Stimulated activated CD4-positive, alpha-beta T cell treated with anti-CD3 and anti-CD28 coated beads, Interleukin-2, amount 100 ng/mL, for 4 hours (primary cell): Measurements from ENCODE around the gene ETV5.
"Not testable (repeated sequence)": the region's sequence is repeated elsewhere in the genome, so short reads cannot be mapped to it uniquely, and the experiment has no call there.

ENCODE experiments used
- DNase-seq: peaks from one replicate; pipeline ENCODE4 v3.0.0-alpha.2; 2020; ENCODE audit warnings: low read depth

ETV5 gene

DNA sequence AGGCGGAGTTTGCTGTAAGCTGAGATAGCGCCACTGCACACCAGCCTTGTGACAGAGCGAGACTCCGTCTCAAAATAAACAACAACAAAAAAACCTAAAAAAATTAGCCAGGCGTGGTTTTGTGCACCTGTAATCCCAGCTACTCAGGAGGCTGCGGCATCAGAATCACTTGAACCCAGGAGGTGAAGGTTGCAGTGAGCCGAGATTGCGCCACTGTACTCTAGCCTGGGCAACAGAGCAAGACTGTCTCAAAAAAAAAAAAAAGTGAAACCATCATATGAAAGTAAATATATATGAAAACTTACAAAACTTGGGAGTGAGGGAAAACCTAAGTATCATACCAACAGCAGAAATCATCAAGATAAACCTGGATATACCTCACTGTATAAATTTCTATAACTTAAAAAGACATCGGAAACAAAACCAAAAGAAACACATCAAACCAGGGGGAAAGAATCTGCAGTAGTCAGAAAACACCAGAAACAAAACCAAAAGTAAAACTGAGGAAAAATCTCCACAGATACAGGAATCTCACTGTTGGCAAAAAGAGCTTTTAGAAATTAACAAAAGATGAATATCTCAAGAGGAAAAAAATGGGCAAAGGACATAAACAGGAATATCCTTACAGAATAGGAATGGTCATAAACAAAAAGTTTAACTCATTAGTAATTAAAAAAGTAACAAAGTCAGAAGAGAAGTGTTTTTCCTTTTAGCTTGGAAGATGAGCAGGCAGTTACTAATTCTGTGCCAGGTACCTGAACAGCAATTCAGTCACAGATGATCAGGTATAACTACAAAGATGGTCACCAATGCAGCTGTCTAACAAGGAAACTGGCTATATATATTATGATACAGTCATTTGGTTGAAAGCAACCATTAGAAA, 41.3 kb downstream of the ETV5 start:
- no peak for DNase-seq

DNA sequence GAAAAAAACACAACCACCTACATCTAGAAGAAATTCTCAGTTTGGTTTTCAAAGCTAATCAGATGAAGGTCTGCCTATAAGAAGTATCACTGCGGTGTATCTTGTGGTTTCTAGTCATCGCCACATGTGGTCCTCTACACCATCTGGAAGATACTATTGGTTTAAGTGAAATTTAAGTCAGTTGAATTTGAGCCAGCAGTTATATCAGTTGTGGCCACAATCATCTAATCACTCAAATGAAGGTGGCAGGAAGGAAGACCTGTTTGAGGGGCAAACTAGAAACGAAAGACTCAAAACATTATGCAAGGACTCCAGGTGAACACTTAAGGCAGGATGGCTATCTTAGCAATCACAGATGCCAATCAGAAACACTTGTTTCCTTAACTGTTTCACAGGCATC, 48.7 kb downstream of the ETV5 start:
- no peak for DNase-seq

DNA sequence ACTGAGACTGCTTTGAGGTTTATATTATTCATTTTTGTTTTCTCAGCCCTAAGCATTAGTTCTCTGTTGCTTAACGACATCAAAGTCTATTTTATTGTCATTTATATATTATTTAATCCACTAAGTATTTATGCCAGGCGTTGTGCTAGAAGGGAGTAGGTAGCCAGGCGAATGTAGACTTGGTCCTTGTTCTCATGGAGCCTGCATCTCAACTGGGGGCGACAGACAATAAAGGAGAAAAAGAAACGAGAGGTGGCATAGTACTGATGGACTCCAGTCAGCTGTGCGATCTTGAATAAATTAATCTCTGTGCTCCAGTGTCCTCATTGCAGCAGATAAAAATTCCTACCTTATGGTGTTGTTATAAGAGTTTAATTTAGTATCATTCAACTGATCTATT, 49.7 kb downstream of the ETV5 start:
- no peak for DNase-seq

DNA sequence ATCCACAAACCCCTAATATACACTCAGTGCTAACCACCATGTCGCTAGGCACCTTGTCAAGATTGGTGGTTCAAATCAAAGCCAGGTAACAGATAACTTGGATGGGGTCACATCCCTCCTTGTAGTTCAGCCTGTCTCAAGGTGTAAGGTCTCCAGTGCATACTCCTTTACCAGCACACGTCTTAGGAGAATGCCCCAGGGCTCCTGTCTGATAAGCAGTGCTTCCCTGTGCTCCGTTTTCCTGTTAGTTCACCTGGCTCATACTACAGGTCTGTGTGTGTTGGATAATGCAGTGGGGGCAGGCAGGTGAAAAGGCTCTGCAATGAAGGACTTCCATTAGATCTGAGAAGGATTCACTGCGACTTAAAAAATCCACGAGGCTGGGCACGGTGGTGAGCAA, 50.7 kb downstream of the ETV5 start:
- no peak for DNase-seq

DNA sequence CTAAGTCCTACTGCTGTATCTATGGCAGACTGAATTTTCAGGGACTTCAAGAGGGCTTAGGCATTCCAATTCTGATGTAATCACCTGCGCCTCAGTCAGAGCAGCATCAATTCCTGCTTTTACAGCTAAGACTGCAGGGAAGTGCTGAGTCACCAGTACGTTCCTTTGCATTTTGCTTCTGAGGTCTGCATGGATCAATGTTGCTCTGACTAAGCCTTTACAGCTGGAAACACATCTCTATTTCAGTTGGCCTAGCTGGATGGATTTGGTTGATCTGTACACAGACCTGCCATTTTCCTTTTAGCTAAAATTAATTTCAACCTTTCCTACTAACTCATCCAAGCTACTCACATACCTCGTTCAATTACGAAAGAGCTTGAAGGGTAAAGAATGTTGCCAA, 51.3 kb downstream of the ETV5 start:
- no peak for DNase-seq

DNA sequence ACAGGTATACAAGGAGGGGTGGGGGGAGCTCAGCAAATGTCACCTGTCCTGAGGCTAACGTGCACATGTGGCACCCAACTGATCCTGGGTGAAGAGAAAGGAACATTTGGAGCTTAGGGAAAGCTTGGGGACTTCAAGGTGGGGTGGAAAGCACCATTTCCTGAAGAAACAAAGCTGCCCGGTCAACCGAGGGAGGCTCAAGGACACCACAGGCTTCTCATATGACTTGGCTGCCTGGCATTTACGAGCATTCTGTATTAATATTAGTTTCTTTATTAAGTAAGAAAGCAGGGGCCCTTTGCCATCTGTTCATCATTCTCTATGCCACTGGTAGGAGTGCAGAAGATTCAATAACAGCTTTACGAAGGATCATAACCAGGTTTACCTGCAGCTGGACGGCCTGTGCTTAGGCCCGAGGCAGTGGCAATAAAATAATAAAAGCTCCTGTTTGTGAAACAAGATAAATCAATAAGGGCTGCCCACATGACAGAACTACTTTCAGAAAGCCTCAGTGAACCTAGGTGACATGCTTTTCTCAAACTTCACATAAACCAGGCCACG, 54.0 kb downstream of the ETV5 start:
- DNase-seq = no peak

DNA sequence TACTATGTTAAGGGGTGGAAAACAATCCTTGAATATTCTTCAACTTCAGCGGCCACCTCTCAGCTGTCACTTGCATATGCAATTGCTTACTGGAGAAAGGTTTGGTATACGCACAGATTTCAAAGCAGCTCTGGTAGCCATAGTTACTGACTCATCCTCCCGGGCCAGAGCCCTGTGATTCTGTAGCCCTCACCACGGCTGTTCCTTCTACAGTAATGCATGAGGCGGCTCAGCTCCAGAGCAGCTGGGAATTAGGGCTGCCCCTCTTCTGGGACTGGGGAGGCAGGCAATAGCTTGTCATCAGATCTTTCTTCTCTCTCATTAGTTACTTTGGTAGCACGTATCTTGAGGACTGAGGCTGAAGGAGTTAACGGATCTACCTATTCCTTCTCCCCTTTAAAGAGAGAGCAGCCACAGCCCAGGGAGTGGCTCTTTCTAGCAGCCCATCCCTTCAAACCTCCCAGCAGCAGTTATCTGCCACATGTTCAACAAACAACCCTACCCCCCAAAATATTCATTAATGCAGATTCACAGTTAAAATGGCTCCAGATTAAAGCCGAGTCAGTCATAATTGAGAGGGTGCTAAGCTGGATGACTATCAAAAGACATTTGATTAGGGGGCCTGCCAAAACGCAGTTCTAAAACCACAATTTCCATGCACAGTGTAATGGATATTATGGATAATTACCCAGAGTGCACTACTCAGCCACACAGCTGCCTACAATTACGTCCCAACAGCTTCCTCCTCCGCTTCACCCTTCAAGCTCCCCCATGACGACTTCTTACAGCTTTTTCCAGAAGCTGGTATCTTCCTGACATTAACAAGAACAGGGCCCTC, 54.7 kb downstream of the ETV5 start:
- DNase-seq = no peak

DNA sequence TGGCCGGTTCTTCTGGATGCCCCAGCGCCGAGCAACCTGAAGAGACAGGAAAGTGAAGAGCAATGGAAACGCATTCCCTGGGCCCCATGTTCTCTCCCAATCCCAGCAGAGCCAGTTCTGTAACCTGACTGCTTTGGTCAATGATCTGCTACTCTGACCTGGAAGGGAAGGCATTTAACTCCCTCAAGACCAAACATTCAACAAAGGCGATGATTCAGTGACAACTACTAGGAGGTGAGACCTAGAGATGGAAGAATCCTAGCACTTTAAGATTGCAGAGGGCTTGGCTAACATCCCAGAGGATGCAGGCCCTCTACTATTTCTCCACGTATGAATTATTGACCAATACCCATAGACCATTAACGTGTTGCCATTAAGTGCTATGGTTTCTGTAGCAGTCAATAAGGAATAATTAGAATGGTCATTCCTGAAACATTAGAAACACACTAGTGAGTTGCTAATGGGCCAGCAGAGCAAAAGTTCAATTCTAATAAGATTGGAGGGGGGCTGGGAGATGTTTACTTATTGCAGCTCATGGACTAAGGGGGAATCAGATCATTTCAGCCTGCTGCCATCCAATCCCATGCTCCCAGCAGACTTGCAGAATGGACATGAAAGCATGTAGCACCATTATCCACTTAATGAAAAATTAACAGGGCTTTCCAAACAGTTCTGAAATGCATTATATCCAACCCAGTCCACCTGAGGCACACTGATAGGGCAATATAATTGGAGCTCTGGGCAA, 56.6 kb downstream of the ETV5 start:
- no peak for DNase-seq

DNA sequence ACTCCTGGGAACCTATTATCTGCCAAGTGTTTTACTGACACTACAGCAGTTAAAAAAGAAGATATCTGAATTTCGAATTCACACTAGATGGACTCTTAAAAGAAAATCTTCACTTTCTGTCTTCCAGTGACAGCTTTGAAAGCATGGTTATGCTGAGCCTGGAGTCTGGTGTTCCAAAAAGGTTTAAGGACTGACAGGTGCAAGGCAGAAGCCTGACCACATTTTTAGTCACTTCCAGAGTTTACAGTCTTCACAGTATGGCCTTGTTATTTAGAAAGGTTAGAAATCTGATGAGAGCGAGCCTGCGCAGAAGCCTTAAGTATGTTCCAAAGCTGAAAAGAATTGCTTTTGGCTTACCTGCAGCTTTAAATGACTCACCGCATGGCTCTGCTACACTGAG, 59.9 kb downstream of the ETV5 start:
- DNase-seq = no peak

DNA sequence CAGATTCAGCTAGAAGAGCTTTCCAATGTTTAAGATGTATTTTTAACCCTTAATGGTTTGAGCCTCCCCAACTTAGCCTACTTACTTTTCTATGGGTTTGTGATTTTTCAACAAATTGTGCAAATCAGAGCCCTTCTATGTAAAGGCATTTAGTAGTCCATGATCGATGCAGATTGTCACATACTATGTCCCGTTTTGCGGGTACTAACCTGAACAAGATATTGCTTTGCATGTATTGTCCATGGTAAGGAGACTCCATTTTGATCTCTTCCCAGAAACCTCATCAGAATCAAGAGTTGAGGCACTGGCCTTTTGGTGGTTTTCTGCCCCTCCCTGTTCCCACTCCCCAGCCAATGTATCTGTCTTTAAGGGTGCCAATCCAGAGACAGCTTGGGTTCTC, 60.8 kb downstream of the ETV5 start:
- no peak for DNase-seq

DNA sequence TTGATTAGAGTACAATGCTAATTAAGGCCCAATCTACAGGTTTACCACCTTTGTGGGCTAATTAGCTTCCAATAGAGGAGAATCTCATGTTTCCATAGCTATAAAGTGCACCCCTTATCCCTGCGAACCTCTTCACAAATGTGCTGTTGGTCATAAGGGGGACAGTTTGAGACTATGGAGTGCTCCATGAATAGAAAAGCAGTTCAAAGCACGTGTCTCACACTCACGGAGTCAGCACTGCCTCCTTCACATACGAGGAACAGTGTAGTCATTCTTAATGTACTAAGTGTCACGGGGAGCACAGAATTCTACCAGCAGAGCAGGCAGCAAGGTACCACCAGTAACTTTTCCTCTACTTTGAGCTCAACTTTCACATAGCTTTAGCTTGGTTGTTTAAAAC, 62.1 kb downstream of the ETV5 start:
- DNase-seq = no peak

DNA sequence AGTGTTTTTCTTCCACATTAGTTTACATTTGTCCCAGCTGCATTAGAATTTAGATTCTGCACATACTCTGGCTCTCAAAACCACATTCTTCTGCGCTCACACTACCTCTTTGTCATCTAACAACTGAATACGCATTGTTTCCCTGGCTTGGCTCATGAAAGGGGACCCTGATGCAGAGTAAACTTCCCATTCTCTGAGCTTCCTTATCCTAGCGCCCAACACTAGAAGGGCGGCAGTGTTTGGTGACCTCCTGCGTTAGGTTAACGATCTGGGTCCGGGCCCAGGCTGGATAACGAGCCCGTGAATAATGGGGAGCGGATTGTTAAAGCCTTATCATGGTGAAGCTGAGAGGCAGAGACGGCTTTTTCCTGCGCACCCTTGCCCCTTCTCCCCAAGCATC, 63.9 kb downstream of the ETV5 start:
- DNase-seq = no peak

DNA sequence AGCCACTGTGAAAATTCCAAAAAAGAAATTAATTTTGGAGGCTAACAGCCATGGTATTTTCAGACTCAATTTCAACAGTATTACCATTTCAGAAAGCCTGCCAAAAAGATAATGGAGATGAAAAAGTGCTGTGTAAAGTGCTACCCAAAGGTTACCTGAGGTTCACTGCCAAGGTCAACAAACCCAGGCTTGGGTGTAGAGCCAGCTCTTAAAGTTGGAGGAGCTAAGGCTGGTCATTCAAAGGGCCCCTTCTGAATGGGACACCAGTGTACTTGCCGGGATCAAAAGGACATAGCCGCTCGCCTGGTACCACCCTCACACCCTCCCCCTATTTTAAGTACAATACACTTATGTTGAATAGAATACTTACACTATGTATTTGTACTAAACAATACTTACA, 64.5 kb downstream of the ETV5 start:
- DNase-seq = no peak

DNA sequence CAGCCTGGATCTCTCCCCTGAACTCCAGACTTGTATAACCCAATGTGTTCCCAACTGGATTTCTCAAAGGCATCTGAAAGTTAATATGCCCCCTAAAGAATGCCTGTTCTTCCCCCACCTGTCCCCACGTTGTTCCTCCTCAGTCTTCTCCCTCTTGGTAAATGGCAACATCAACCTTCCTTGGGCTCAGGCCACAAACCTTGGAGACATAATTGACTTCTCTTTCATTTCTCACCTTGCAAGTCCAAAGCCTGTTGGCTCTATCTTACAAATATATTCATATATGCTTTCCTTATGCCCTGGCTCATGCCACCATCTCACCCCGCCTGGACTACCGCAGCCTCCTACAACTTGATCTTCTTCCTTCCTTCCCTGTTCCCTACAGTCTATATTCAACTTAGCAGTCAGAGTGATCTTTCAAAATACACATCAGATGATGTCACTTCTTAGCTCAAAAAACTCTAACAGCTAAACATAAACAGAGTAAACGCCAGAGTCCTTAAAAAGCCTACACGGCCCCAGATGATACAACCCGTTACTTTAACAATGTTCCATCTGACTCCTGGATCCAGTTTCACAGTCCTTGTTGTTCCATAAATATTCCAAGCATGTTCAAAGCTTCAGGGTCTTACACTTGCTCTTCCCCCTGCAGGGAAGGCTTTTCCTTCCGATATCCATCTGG, 66.2 kb downstream of the ETV5 start:
- no peak for DNase-seq

DNA sequence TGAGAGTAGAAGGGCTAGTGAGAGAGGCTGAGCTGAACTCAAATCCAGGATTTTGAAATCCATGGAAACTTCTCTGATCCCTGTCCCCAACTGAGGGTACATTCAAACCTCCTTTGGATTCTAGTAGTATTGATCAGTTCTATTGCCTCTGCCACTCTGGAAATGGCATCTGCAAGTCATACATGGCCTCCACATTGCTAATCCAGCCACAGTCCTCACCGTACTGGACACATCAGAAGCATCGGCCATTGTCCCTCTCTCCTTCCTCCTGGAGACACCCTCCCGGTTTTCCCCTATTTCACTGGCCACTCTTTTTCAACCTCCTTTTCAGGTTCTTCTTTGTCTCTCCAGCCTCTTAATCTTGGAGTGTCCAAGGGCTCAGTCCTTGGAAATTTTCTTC, 66.9 kb downstream of the ETV5 start:
- no peak for DNase-seq

DNA sequence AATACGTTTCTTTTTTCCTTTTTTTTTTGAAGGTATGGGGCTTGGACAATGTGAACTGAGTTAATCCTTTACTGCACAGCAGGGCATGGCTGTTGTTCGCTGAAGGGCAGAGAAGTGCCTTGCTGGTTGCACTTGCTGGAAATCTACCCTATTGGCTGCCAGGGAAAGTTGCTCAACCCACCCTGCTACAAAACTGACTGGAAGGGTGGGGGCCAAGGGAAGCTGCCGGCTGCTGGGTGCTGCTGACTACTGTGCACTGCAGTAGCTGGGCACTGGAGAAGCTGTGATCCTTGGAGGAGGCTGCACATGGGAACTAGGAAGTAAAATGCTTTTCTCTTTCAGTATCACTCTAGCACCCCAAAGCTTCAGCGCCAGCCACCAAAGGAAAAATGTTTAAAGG, 70.5 kb downstream of the ETV5 start:
- DNase-seq = no peak

DNA sequence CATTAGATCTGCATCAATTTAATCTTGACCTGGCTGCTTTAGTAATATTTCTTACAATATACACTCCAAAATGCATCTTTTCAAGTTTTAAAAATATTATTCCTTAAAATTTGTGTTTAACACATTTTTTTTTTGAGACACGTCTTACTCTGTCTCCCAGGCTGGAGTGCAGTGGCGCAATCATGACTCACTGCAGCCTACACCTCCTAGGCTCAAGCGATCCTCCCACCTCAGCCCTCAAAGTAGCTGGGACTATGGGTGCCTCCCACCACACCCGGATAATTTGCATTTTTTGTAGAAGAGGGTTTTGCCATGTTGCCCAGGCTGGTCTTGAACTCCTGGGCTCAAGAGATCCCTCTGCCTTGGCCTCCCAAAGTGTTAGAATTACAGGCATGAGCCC, 73.6 kb downstream of the ETV5 start:
- no peak for DNase-seq

DNA sequence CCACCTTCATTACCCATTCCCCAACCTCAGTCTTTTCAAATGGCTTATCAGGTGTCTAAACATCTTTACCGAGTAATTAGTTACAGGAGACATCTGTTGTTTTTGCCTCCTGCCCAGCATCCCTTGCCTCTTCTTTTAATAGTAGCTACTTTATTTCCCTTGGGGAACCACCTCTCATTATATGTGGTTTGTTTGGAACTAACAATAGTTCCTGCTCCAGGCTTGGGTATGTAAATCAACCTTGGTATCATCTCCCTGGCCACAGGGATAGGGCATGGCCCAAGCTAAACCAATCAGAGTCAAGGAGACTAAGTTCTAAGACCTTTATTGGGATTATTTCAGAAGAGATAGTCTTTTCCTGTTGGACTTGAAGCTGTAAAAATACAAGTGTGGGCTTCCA, 76.6 kb downstream of the ETV5 start:
- no peak for DNase-seq

DNA sequence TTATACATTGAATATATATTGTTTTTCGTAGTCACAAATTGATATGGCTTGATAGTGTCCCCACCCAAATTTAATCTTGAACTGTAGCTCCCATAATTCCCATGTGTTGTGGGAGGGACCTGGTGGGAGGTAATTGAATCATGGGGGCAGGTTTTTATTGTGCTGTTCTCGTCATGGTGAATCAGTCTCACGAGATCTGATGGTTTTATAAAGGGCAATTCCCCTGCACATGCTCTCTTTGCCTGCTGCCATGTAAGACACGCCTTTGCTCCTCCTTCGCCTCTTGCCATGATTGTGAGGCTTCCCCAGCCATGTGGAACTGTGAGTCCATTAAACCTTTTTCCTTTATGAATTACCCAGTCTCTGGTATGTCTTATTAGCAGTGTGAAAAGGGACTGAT, 82.9 kb downstream of the ETV5 start:
- DNase-seq = not testable (repeated sequence)

DNA sequence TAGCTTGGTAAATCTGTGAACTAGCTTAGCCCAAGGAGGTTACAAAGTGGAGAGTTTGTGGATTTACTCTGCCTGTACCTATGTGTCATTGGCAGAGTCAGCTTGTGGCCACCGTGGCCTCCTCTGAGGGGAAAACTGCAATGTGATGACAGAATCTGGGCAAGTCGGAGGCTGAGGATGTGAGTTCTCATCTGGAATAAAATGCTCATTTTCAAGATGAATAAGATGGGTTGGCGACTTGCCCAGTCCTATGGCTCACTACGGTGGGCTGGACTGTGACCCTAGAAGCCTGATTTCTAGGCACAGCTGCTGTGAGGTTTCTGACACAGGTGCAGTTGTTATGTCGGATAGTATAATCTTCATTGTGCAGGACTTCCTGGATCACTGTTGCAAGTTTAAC, 83.7 kb downstream of the ETV5 start:
- no peak for DNase-seq

DNA sequence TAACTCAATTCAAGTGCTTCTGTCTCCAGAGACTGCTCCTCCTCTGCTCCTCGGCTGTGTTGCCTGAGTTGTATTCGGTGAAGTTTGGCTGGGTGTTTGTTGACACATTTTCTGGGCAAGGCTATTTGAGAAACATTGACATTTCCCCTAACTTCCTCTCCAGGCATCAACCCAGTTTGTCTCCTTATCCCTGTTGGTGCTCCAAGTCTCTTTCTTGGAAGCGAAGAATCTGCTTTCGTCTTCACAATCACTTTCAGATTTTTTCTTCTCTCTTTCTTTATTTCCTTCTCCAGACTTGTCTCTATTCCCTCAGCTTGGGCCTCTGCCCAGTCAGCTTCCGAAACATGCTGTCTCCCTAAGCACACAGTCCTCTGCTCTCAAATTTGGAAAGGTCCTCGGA, 84.7 kb downstream of the ETV5 start:
- no peak for DNase-seq

DNA sequence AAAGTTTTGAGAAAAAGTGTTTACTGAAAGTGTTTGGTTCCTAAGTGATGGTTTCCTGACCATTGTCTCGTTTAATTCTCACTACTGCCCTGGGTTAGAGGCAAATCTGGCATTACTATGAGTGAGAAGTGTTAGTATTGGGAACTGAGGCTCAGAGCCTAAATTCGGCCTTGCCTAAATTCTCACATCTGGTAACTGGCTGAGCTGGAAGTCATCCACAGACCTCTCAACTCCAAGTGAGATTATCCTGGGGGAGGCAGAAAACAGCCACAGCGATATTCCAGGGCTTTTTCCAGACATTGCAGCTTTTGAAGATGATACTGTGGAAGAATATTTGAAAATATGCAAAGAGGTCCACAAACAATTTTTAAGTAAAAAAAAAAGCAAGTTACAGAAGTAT, 86.0 kb downstream of the ETV5 start:
- DNase-seq = no peak
